GM12878 (cell line): ENCODE measurements around the gene EFHD2. TPM values are rescaled to one million over a fixed set of nuclear protein-coding genes. Genes with fewer than 3 reads are reported as not detected.

Experiments
- BMI1 ChIP-seq: fragments of 450-650 bp; IDR thresholded peaks from 2 replicates; pipeline ENCODE4 v1.6.1; 2016; ENCODE audit warnings: mild to moderate bottlenecking, moderate library complexity, borderline replicate concordance
- CTCF ChIP-seq, 3 experiments: IDR thresholded peaks in 2 of 3; conservative IDR thresholded peaks in 1 of 3; 2 replicates each; pipeline ENCODE4 v1.5.1; 2011; ENCODE audit warnings: low read depth in 3 of 3, low read length in 3 of 3, mild to moderate bottlenecking in 3 of 3, control low read depth in 2 of 3, moderate library complexity in 2 of 3, inconsistent platforms in 1 of 3, mixed read lengths in 1 of 3; ENCODE audit not compliant: control insufficient read depth in 2 of 3, insufficient read depth in 1 of 3; ENCODE audit errors: extremely low read depth in 1 of 3
- E2F8 ChIP-seq: fragments of 450-650 bp; IDR thresholded peaks from 2 replicates; pipeline ENCODE4 v1.6.1; 2018; ENCODE audit warnings: mild to moderate bottlenecking, low read depth, moderate library complexity; ENCODE audit not compliant: partially characterized antibody
- E4F1 ChIP-seq: fragments of 450-650 bp; IDR thresholded peaks from 2 replicates; pipeline ENCODE4 v1.6.1; 2018; ENCODE audit warnings: borderline replicate concordance, mild to moderate bottlenecking; ENCODE audit not compliant: partially characterized antibody
- EP300 ChIP-seq, 2 experiments: fragments of 150-350 bp in 1 of 2; IDR thresholded peaks; 2 replicates each; pipeline ENCODE4 v1.6.1; 2011 to 2012; ENCODE audit warnings: low read depth in 2 of 2, low read length in 2 of 2, borderline replicate concordance in 1 of 2, improper control_type of control experiment in 1 of 2, inconsistent platforms in 1 of 2; ENCODE audit not compliant: control insufficient read depth in 1 of 2
- EZH2 ChIP-seq: IDR thresholded peaks from 2 replicates; pipeline ENCODE4 v1.6.1; 2012; ENCODE audit warnings: low read depth, mild to moderate bottlenecking, control low read depth, inconsistent platforms, low read length, borderline replicate concordance; ENCODE audit not compliant: control insufficient read depth
- FOS ChIP-seq: IDR thresholded peaks from 3 replicates; pipeline ENCODE4 v1.6.1; 2011; ENCODE audit warnings: borderline replicate concordance; ENCODE audit not compliant: insufficient read length; ENCODE audit errors: extremely low read depth
- GATAD2B ChIP-seq: fragments of 450-650 bp; conservative IDR thresholded peaks from 2 replicates; pipeline ENCODE4 v1.6.1; 2017; ENCODE audit warnings: low read depth, mild to moderate bottlenecking, moderate library complexity
- HCFC1 ChIP-seq: fragments of 150-350 bp; IDR thresholded peaks from 2 replicates; pipeline ENCODE4 v1.6.1; 2014; ENCODE audit warnings: low read length
- NFXL1 ChIP-seq: fragments of 450-650 bp; IDR thresholded peaks from 2 replicates; pipeline ENCODE4 v1.6.1; 2017; ENCODE audit warnings: antibody characterized with exemption, mild to moderate bottlenecking, borderline replicate concordance
- PAX5 ChIP-seq: IDR thresholded peaks from 2 replicates; pipeline ENCODE4 v1.6.1; 2011; ENCODE audit warnings: low read depth, low read length, borderline replicate concordance
- PKNOX1 ChIP-seq: fragments of 450-650 bp; IDR thresholded peaks from 2 replicates; pipeline ENCODE4 v1.6.1; 2016; ENCODE audit warnings: mild to moderate bottlenecking
- RELA ChIP-seq: fragments of 450-650 bp; IDR thresholded peaks from 2 replicates; pipeline ENCODE4 v1.8.0; 2014; ENCODE audit warnings: borderline replicate concordance; ENCODE audit not compliant: partially characterized antibody
- RELB ChIP-seq: fragments of 450-650 bp; IDR thresholded peaks from 2 replicates; pipeline ENCODE4 v1.6.1; 2017; ENCODE audit warnings: low read depth, mild to moderate bottlenecking, moderate library complexity
- SREBF2 ChIP-seq: IDR thresholded peaks from 2 replicates; pipeline ENCODE4 v1.6.1; 2012; ENCODE audit warnings: mild to moderate bottlenecking, low read length
- TARDBP ChIP-seq: IDR thresholded peaks from 2 replicates; pipeline ENCODE4 v1.6.1; 2016; ENCODE audit warnings: borderline replicate concordance
- TCF12 ChIP-seq: IDR thresholded peaks from 2 replicates; pipeline ENCODE4 v1.6.1; 2011; ENCODE audit warnings: low read depth, mild to moderate bottlenecking, low read length
- polyA plus RNA-seq, 11 experiments: library from polyadenylated mRNA; depleted of rRNA in 4 of 11; unstranded in 6 of 11; stranded (reverse) in 5 of 11; fragments of >200 nt; fragmentation: Nextera tagmentation in 4 of 11; fragmentation: Illumina TruSeq in 1 of 11; extraction: Ambion mirVana in 4 of 11; extraction: Trizol in 1 of 11; gene quantifications; 1 replicate in 1 of 11; 2 replicates in 10 of 11; pipeline versions ENCODE4 v1.2.1 to v1.2.3, GENCODE V29; 2011 to 2016; ENCODE audit warnings: inconsistent platforms in 2 of 11, missing spikeins in 2 of 11, low read depth in 1 of 11
- total RNA-seq, 4 experiments: library from RNA; depleted of rRNA in 3 of 4; stranded (reverse); fragments of >200 nt in 3 of 4; fragmentation: Illumina TruSeq in 1 of 4; extraction: Trizol in 1 of 4; gene quantifications; 2 replicates each; pipeline versions ENCODE4 v1.2.1 to v1.2.3, GENCODE V29; 2013 to 2021

The EFHD2 gene
- total and polyA plus RNA-seq, 10 of the 15 experiments (the other 5 are each of a cell fraction or from before 2014, with no cell fraction given): 4.0 to 114 (median 66.1) TPM

- TF ChIP-seq E2F8 (no peak), GATAD2B (peak; percentile 67; the same call in 1 of the 2 replicates), FOS (no peak), EP300 (IDR thresholded peaks at IDR 0.05; ENCODE audit: borderline replicate concordance in 1 of 2, control insufficient read depth in 1 of 2, low read depth in 2 of 2, low read length in 2 of 2) (0 out of 4 replicates have a peak, but pooled peaks of 1 of the 2 experiments have one; percentile 9), CTCF (IDR thresholded peaks at IDR 0.05 in 2 of 3, conservative IDR thresholded peaks at IDR 0.05 in 1 of 3; ENCODE audit: control insufficient read depth in 2 of 3, extremely low read depth in 1 of 3, insufficient read depth in 1 of 3, low read depth in 3 of 3, low read length in 3 of 3) (no peak), NFXL1 (no peak), HCFC1 (no peak), TARDBP (no peak), RELB (0 out of 2 replicates have a peak, but pooled peaks have one; percentile 11), SREBF2 (no peak), PAX5 (peak; percentile 80; the same call in 1 of the 2 replicates), E4F1 (no peak), RELA (no peak), TCF12 (peak; percentile 87), EZH2 (no peak), BMI1 (no peak), PKNOX1 (peak; percentile 76)
These were observed 2.0 kb downstream of the EFHD2 start (continued) for GRCh38 chr1:15411593-15412137.
